Mesodermal cell (in vitro differentiated cells): ENCODE data around the gene LMNA.

Source experiments
- H3K27ac ChIP-seq: 2 replicates; pipeline ENCODE4 v1.7.0; 2013; ENCODE audit warnings: mild to moderate bottlenecking, low read depth, low read length, moderate library complexity; ENCODE audit not compliant: severe bottlenecking
- H3K36me3 ChIP-seq: 2 replicates; pipeline ENCODE4 v1.7.1; 2013; ENCODE audit warnings: mild to moderate bottlenecking, low read length, moderate library complexity; ENCODE audit not compliant: control insufficient read depth, insufficient read depth
- H3K4me1 ChIP-seq: one replicate; pipeline ENCODE4 v1.7.1; 2013; ENCODE audit warnings: mild to moderate bottlenecking, low read length; ENCODE audit not compliant: insufficient read depth, control insufficient read depth, poor library complexity, severe bottlenecking
- H3K4me3 ChIP-seq: 2 replicates; pipeline ENCODE4 v1.7.0; 2013; ENCODE audit warnings: low read length, control low read depth, mild to moderate bottlenecking; ENCODE audit not compliant: insufficient read depth, poor library complexity, severe bottlenecking; ENCODE audit errors: extremely low read depth
- H3K9me3 ChIP-seq: 2 replicates; pipeline ENCODE4 v1.7.1; 2013; ENCODE audit warnings: mild to moderate bottlenecking, low read length, moderate library complexity; ENCODE audit not compliant: control insufficient read depth
- WGBS, 2 experiments: methylation state at CpG; one replicate each; pipeline ENCODE4 v1.1.5; 2013; ENCODE audit warnings: missing lambda C conversion rate in 2 of 2; ENCODE audit not compliant: insufficient coverage in 2 of 2; 5-methylcytosine and 5-hydroxymethylcytosine counted together

The LMNA gene

DNA sequence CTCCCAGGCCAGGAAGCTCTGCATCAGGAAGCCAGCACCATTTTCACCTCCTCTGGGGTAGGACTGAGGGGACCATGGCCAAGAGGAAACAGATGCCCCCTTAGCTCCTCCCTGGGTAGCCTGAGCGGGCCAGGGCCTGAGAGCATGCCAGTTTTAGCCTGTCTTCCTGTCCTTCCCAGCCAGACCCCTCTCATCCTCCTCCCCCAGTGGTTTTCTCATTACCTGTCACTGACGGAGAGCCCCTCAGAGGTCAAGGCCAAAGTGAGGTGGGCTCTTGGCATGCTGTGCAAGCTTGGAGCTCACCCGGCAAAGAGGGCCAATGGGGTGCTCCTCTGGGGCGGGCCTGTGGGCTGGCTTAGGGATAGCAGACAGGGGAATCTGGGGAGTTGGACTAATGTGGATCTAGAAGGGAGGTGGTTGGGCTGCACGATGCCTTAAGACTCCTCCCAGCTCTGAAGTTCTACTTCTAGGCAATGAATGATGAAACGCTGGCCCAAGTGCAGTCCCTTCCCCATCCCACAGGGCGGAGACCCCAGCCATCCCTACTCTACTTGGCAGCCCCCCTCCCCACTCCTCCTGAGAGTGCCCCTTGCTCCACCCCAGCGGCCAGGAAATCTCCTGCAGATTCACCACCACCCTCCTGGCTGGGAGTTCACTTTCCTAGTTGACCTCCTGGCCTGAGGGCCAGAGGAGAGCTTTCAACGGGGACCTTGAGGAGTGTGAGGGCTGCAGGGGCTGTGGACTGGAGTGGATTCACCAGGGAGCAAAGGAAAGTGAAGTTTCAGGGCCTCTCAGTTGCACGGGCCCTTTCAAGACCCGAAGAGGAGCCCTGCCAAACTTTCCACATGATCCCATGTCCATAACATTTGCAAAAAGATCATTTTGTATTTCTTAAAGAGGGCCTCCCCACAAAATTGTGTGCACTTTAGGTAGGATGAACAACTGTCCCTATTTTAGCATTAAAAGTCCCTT is 9.4 kb upstream of the LMNA start:
- Histone ChIP-seq H3K4me1 (peaks cover 63% of the 10 kb centered on the region), H3K9me3 (no peaks in the 10 kb centered on the region), H3K27ac (peak overlapping the region; percentile 96), H3K4me3 (peak overlapping the region; percentile 11), H3K36me3 (peaks cover 4% of the 10 kb centered on the region)
- WGBS, 2 experiments = 47 to 92% methylated on average over 4 to 6 of the region's 11 CpGs

DNA sequence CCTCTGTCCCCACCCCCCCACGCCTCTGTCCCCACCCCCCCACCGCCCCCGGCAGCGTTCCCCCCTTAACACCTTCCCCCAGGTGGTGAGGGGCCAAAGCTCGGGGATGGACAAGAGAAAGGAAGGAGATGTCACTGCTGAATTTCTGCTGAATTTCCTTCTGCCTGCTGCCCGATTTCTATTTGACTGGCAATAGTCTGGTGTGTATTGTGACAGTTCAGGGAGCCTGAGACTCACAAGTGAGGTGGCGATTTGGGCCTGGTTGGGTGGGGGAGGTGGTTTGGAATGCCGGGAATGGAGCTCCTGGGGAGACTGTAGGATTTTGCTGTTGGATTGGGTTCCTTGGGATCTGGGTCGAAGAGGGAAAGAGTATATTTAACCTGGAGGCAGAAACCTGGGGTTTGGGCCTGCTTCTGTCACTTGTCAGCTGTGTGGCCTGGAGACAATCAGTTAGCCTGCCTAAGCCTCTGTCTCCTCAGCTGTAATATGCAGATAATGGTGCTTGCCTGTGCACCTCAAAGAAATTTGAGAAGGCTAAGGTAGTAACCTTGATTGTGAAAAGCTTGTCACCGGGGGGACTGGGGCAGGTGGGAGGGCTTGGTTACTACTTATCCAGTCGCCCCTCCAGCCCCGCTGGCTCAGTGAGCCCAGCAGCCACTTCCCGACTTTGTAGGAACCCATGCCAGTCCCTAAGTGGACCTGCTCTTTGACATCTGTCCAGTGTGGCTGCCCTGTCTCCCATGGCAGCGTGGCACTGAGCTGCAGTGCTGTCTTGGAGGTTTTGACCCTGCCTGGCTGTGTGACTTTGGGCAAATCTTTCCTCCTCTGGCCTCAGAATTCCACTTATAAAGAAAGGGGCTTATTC is 7.7 kb upstream of the LMNA start:
- Histone ChIP-seq H3K4me3 (no peak overlapping the region), H3K27ac (peak overlapping the region; percentile 96), H3K36me3 (peaks cover 4% of the 10 kb centered on the region), H3K9me3 (no peaks in the 10 kb centered on the region), H3K4me1 (peaks cover 49% of the 10 kb centered on the region)
- WGBS, 2 experiments = 23 to 28% methylated on average over 8 to 9 of the region's 14 CpGs

GRCh38 chr1:156108057-156108456 is 6.5 kb upstream of the LMNA start:
- 94 to 97% methylated on average over 2 to 3 of the region's 3 CpGs for WGBS, 2 experiments

GRCh38 chr1:156108664-156109241 is 5.8 kb upstream of the LMNA start:
- no peak overlapping the region for H3K4me3 ChIP-seq
- H3K27ac ChIP-seq = no peak overlapping the region
- peaks cover 4% of the 10 kb centered on the region for H3K36me3 ChIP-seq
- peaks cover 44% of the 10 kb centered on the region for H3K4me1 ChIP-seq
- no peaks in the 10 kb centered on the region for H3K9me3 ChIP-seq
- WGBS, 2 experiments = 91 to 96% methylated on average over 1 to 2 of the region's 6 CpGs

More at GRCh38 chr1:156108057-156108456, 6.5 kb upstream of the LMNA start:
- Histone ChIP-seq H3K36me3 (peaks cover 4% of the 10 kb centered on the region), H3K9me3 (no peaks in the 10 kb centered on the region), H3K27ac (no peak overlapping the region), H3K4me1 (peaks cover 44% of the 10 kb centered on the region), H3K4me3 (no peak overlapping the region)

GRCh38 chr1:156110252-156110651 is 4.3 kb upstream of the LMNA start:
- H3K36me3 ChIP-seq = peaks cover 4% of the 10 kb centered on the region
- H3K4me3 ChIP-seq = no peak overlapping the region
- H3K4me1 ChIP-seq = peaks cover 35% of the 10 kb centered on the region
- no peaks in the 10 kb centered on the region for H3K9me3 ChIP-seq
- 100% methylated on average over 1 to 2 of the region's 2 CpGs for whole genome bisulfite sequencing, 2 experiments
- H3K27ac ChIP-seq = no peak overlapping the region

DNA sequence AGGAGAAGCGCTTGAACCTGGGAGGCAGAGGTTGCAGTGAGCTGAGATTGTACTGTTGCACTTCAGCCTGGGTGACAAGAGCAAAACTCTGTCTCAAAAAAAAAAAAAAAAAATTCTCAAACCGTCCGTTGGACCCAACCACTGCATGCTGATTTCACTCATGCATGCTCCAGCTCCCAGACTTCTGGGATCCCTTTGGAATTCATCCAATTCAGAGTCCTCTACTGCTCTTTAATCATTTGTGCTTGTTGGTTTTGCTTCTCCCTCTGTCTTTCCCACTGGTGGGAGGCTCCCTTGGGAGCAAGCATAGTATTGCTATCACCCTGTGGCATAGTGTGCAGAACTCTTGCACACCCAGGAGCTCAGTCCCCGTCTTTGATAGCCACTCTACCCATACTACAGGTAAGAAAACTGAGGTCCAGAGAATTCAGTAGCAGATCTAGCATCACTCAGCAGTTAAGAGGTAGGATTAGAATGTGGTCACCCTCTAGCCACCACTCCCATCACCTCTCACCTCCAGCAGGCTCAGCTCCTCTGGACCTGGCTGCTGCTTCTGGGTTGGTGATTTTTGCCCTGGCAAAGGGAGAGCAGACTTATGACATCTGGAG is 3.1 kb upstream of the LMNA start:
- peaks cover 29% of the 10 kb centered on the region for H3K4me1 ChIP-seq
- 100% methylated on average over 1 to 2 of the region's 4 CpGs for WGBS, 2 experiments
- H3K27ac ChIP-seq = no peak overlapping the region
- H3K36me3 ChIP-seq = peaks cover 8% of the 10 kb centered on the region
- no peak overlapping the region for H3K4me3 ChIP-seq
- H3K9me3 ChIP-seq = no peaks in the 10 kb centered on the region

DNA sequence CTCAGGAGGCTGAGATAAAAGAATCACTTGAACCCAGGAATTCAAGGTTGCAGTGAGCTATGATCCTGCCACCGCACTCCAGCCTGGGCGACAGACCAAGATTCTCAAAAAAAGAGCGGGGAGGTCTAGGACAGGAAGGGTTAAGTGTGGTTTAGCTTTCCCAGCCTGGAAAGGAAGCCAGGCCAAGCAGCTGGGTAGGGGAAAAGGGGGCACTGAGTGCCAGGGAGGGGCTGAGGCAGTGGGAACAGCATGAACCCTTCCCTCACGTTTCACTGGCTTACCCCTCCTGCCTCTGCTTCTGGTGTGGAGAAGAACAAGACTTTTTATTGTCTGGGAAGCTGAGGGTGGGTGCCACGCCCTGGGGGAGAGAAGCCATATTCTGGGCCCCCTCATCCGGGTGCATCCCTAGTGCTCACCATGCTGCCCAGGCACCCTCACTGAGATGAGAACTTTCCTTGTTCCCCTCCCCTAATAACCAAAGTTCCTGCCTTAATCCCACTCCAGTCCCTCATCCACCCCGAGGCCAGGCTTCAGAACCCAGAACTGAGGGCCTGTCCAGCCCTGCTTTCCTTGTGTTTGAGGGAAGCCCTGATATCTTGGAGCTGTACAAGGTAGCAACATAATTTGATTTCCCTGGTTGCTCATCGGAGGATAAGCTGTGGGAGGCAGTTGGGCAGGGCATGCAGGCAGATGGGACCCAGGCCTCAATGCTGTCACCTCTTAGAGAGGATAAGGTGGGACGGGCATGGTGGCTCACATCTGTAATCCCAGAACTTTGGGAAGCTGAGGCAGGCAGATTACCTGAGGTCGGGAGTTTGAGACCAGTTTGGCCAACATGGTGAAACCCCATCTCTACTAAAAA is 2.0 kb upstream of the LMNA start:
- Histone ChIP-seq H3K27ac (no peak overlapping the region), H3K36me3 (peaks cover 17% of the 10 kb centered on the region), H3K4me1 (peaks cover 22% of the 10 kb centered on the region), H3K4me3 (no peak overlapping the region), H3K9me3 (no peaks in the 10 kb centered on the region)
- WGBS, 2 experiments = 81 to 88% methylated on average over 4 to 6 of the region's 10 CpGs

GRCh38 chr1:156113282-156113950 is 1.1 kb upstream of the LMNA start:
- peaks cover 26% of the 10 kb centered on the region for H3K36me3 ChIP-seq
- WGBS, 2 experiments = 60 to 62% methylated on average over 1 to 3 of the region's 4 CpGs
- no peak overlapping the region for H3K4me3 ChIP-seq
- peak overlapping the region; percentile 92 for H3K27ac ChIP-seq
- H3K4me1 ChIP-seq = peaks cover 31% of the 10 kb centered on the region
- H3K9me3 ChIP-seq = no peaks in the 10 kb centered on the region

DNA sequence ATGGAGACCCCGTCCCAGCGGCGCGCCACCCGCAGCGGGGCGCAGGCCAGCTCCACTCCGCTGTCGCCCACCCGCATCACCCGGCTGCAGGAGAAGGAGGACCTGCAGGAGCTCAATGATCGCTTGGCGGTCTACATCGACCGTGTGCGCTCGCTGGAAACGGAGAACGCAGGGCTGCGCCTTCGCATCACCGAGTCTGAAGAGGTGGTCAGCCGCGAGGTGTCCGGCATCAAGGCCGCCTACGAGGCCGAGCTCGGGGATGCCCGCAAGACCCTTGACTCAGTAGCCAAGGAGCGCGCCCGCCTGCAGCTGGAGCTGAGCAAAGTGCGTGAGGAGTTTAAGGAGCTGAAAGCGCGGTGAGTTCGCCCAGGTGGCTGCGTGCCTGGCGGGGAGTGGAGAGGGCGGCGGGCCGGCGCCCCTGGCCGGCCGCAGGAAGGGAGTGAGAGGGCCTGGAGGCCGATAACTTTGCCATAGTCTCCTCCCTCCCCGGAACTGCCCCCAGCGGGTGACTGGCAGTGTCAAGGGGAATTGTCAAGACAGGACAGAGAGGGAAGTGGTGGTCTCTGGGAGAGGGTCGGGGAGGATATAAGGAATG is 505 bp downstream of the LMNA start:
- Histone ChIP-seq H3K27ac (peak overlapping the region; percentile 92), H3K9me3 (no peaks in the 10 kb centered on the region), H3K4me3 (peak overlapping the region; percentile 99), H3K4me1 (peaks cover 42% of the 10 kb centered on the region), H3K36me3 (peaks cover 28% of the 10 kb centered on the region)
- 1% methylated on average over 36 to 42 of the region's 49 CpGs for WGBS, 2 experiments
